Pancreas (tissue), 10 donors: ENCODE measurements around the gene SLC44A2. TPM values are rescaled to one million over a fixed set of nuclear protein-coding genes. Genes with fewer than 3 reads are reported as not detected.

ENCODE experiments used
- ATAC-seq, 4 donors: fragments of 200-7000 bp; cut with Tn5 transposase; one replicate each; pipeline versions ENCODE4 v1.8.0 to v1.9.1; 2020; ENCODE audit warnings: mild to moderate bottlenecking in 4 of 4, moderate library complexity in 4 of 4
- DNase-seq, 6 donors: peaks; one replicate each; pipeline ENCODE4 v3.0.0-alpha.2; 2020
- FAIRE-seq: peaks from 2 replicates; lab custom pipeline; 2012; peaks lifted over from hg19 to GRCh38; lab: Jason Lieb, UNC
- H3K27ac ChIP-seq, 4 donors: fragments of 200-600 bp; sonication (generic); 1 replicate in 3 of 4; 2 replicates in 1 of 4; pipeline versions ENCODE4 v1.5.0 to v1.8.0; 2020
- H3K27me3 ChIP-seq, 4 donors: fragments of 200-600 bp; one replicate each; pipeline ENCODE4 v1.8.0; 2021
- H3K36me3 ChIP-seq, 3 donors: fragments of 200-600 bp; sonication (generic) in 1 of 3; one replicate each; pipeline versions ENCODE4 v1.5.0 to v1.8.0; 2020 to 2021
- H3K4me1 ChIP-seq, 3 donors: fragments of 200-600 bp; one replicate each; pipeline ENCODE4 v1.8.0; 2021
- H3K4me3 ChIP-seq, 4 donors: fragments of 200-600 bp; sonication (generic) in 2 of 4; one replicate each; pipeline versions ENCODE4 v1.5.0 to v1.8.0; 2020 to 2021
- H3K9me3 ChIP-seq, 4 donors: fragments of 200-600 bp; one replicate each; pipeline ENCODE4 v1.8.0; 2021
- WGBS, 2 donors: extraction: QIAGEN DNeasy Blood & Tissue Kit; methylation state at CpG; one replicate each; pipeline ENCODE4 v1.1.7; 2013; 5-methylcytosine and 5-hydroxymethylcytosine counted together
- intact Hi-C, 3 donors: fragments of 100-400 bp; cut with DNase I; formaldehyde crosslinking; loops; one replicate each; pipeline versions ENCODE4 v1.11.1 to v1.14.2; 2022
- polyA plus RNA-seq, 2 donors: library from polyadenylated mRNA; stranded (reverse); fragments of 200-250 nt; gene quantifications; one replicate each; pipeline ENCODE4 v1.2.3, GENCODE V29; 2013
- total RNA-seq, 6 donors: library from RNA; stranded (reverse); fragmentation: NEBNext Ultra II Directional in 4 of 6; extraction: Animal tissue kit (Norgen Biotek cat#: 25700) in 4 of 6; gene quantifications; one replicate each; pipeline versions ENCODE4 v1.2.1 to v1.2.4, GENCODE V29; 2021 to 2023
- TF ChIP-seq, protein P1 (sequence below), 4 donors: fragments of 200-600 bp; sonication (generic) in 3 of 4; IDR thresholded peaks; one replicate each; pipeline versions ENCODE4 v1.5.0 to v1.8.0; 2021; ENCODE audit warnings: antibody characterized with exemption in 4 of 4
- donor health status: healthy with polysubstance abuse.
- donor health status: DM: no; HTN: no; CAD: no; lungs with moderate emphysema.
- donor health status: DM: no; HTN: no; CAD: no.
- donor health status: control.
- donor health status: control.
- donor health status: Bipolar disorder and iron deficiency.
- donor health status: DM: yes; HTN: yes; CAD: no.
- donor health status: DM: no; HTN: no; CAD: no.
- donor health status: DM: no; HTN: no; CAD: no.
- donor health status: DM: yes; HTN: yes; CAD: no.

Gene SLC44A2
- total and polyA plus RNA-seq, 8 donors = 32.7 to 69.0 (median 48.4) TPM

- ATAC-seq (peak; percentile 95 to 99 (median 98)), FAIRE-seq (no peak), DNase-seq (peak; percentile 74 to 94 (median 84))
- Histone ChIP-seq H3K36me3 (no peaks in the 10 kb centered on the region), H3K4me3 (peak overlapping the region; percentile 74 to 93 (median 84)), H3K27me3 (no peaks in the 10 kb centered on the region), H3K27ac (peak overlapping the region in 3 of 4 donors; percentile 68 to 70 (median 70)), H3K9me3 (no peaks in the 10 kb centered on the region), H3K4me1 (peaks cover 0 to 24% (median 10%) of the 10 kb centered on the region in 3 donors)
- WGBS, 2 donors = 1% methylated on average over 24 to 76 of the region's 76 CpGs
- intact Hi-C loops = no loop called here
- TF ChIP-seq, protein P1, sequence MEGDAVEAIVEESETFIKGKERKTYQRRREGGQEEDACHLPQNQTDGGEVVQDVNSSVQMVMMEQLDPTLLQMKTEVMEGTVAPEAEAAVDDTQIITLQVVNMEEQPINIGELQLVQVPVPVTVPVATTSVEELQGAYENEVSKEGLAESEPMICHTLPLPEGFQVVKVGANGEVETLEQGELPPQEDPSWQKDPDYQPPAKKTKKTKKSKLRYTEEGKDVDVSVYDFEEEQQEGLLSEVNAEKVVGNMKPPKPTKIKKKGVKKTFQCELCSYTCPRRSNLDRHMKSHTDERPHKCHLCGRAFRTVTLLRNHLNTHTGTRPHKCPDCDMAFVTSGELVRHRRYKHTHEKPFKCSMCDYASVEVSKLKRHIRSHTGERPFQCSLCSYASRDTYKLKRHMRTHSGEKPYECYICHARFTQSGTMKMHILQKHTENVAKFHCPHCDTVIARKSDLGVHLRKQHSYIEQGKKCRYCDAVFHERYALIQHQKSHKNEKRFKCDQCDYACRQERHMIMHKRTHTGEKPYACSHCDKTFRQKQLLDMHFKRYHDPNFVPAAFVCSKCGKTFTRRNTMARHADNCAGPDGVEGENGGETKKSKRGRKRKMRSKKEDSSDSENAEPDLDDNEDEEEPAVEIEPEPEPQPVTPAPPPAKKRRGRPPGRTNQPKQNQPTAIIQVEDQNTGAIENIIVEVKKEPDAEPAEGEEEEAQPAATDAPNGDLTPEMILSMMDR (IDR thresholded peaks at IDR 0.05) = no peak
Measured at GRCh38 chr19:10602330-10603083, 22.8 kb upstream of the SLC44A2 start.

GRCh38 chr19:10603084-10603872, 22.1 kb upstream of the SLC44A2 start:
- H3K27me3 ChIP-seq = no peaks in the 10 kb centered on the region
- DNase-seq (peak in 4 of 6 donors; percentile 34 to 59 (median 49)), ATAC-seq (peak in 2 of 4 donors; percentile 22 to 45), FAIRE-seq (no peak)
- no peaks in the 10 kb centered on the region for H3K36me3 ChIP-seq
- TF ChIP-seq, protein P1 (IDR thresholded peaks at IDR 0.05) = no peak
- H3K9me3 ChIP-seq = no peaks in the 10 kb centered on the region
- H3K27ac ChIP-seq = peak overlapping the region; percentile 29 to 70 (median 69)
- H3K4me3 ChIP-seq = peak overlapping the region; percentile 74 to 93 (median 84)
- intact Hi-C loops = no loop called here
- H3K4me1 ChIP-seq = peaks cover 0 to 24% (median 10%) of the 10 kb centered on the region in 3 donors
- 27 to 31% methylated on average over 19 of the region's 19 CpGs for WGBS, 2 donors

- Histone ChIP-seq H3K36me3 (no peaks in the 10 kb centered on the region), H3K27me3 (no peaks in the 10 kb centered on the region), H3K4me1 (peaks cover 0 to 24% (median 10%) of the 10 kb centered on the region in 3 donors), H3K9me3 (no peaks in the 10 kb centered on the region), H3K4me3 (peak overlapping the region in 1 of 4 donors; percentile 91), H3K27ac (peak overlapping the region; percentile 29 to 70 (median 69))
- intact Hi-C loops = no loop called here
- 35 to 36% methylated on average over 9 of the region's 9 CpGs for whole genome bisulfite sequencing, 2 donors
- TF ChIP-seq, protein P1 (IDR thresholded peaks at IDR 0.05) = no peak
- peak in 2 of 4 donors; percentile 5 to 13 for ATAC-seq
- DNase-seq = peak in 1 of 6 donors; percentile 17
- no peak for FAIRE-seq
Measured at GRCh38 chr19:10603873-10604459, 21.4 kb upstream of the SLC44A2 start.

DNA sequence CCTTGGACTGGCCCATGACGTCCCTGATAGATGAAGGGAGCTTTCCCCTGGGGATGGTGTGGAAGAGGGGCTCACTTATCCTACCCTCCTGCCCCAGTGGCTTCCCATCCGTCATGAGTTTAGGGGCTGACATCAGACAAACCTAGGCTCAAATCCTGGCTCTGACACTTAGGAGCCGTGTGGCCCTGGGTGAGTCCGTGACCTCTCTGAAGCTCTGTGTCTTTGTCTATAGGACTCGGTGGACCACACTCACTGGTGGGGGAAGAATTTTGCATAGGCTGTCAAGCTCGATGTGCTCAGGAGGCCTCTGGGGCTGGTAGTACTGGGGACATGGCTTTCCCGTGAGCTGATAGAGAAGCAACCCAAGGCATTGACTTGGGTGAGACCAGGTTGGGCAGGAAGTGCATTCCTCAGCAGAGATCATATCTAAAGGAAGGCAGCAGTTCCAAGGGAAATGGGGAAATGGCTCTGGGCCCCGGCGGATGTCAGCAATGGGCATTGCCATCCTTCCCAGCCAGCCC, 20.8 kb upstream of the SLC44A2 start:
- 84 to 85% methylated on average over 9 of the region's 9 CpGs for WGBS, 2 donors
- no peaks in the 10 kb centered on the region for H3K36me3 ChIP-seq
- ATAC-seq (no peak), DNase-seq (no peak), FAIRE-seq (no peak)
- H3K4me1 ChIP-seq = peaks cover 0 to 24% (median 10%) of the 10 kb centered on the region in 3 donors
- no peaks in the 10 kb centered on the region for H3K27me3 ChIP-seq
- H3K4me3 ChIP-seq = no peak overlapping the region
- no peaks in the 10 kb centered on the region for H3K9me3 ChIP-seq
- intact Hi-C loops = no loop called here
- TF ChIP-seq, protein P1 (IDR thresholded peaks at IDR 0.05) = no peak
- H3K27ac ChIP-seq = peak overlapping the region in 2 of 4 donors; percentile 70
